Neural cell (in vitro differentiated cells): ENCODE data around the gene ADORA1. TPM values are rescaled to one million over a fixed set of nuclear protein-coding genes. Genes with fewer than 3 reads are reported as not detected.

Experiments used
- H2AFZ ChIP-seq: fragments of 200-600, 300-800 bp; sonication (generic), shearing (Covaris generic); 2 replicates; pipeline ENCODE4 v1.6.0; 2014; ENCODE audit warnings: low read depth, mild to moderate bottlenecking, antibody characterized with exemption, low read length, moderate library complexity
- H3F3A ChIP-seq: fragments of 200-600 bp; shearing (Covaris generic); 2 replicates; pipeline ENCODE4 v1.6.1; 2016; ENCODE audit warnings: mild to moderate bottlenecking, moderate library complexity, mixed read lengths, antibody characterized with exemption, low read length; ENCODE audit not compliant: insufficient read depth, poor library complexity, severe bottlenecking
- H3K27ac ChIP-seq: fragments of 200-600, 300-800 bp; sonication (generic), shearing (Covaris generic); 2 replicates; pipeline ENCODE4 v1.5.1; 2014; ENCODE audit warnings: mild to moderate bottlenecking, low read length, moderate library complexity
- H3K27me3 ChIP-seq: fragments of 300-800, 200-600 bp; sonication (generic), shearing (Covaris generic); 2 replicates; pipeline ENCODE4 v1.6.0; 2014; ENCODE audit warnings: mild to moderate bottlenecking, low read depth, low read length, moderate library complexity; ENCODE audit not compliant: insufficient read depth
- H3K36me3 ChIP-seq: fragments of 300-800, 200-600 bp; sonication (generic), shearing (Covaris generic); 2 replicates; pipeline ENCODE4 v1.5.1; 2014; ENCODE audit warnings: mild to moderate bottlenecking, antibody characterized with exemption, low read length, moderate library complexity; ENCODE audit not compliant: insufficient read depth
- H3K4me2 ChIP-seq: fragments of 300-800, 200-600 bp; sonication (generic), shearing (Covaris generic); 2 replicates; pipeline ENCODE4 v1.6.0; 2014; ENCODE audit warnings: mild to moderate bottlenecking, low read length
- H3K4me3 ChIP-seq: fragments of 300-800, 200-600 bp; sonication (generic), shearing (Covaris generic); 2 replicates; pipeline ENCODE4 v1.5.1; 2014; ENCODE audit warnings: mild to moderate bottlenecking, low read length, moderate library complexity
- H3K79me2 ChIP-seq: fragments of 200-600 bp; shearing (Covaris generic); replicated peaks from 2 replicates; pipeline ENCODE4 v1.6.0; 2014; ENCODE audit warnings: mild to moderate bottlenecking, low read length, moderate library complexity; ENCODE audit not compliant: insufficient read depth
- H3K9ac ChIP-seq: fragments of 300-800, 200-600 bp; sonication (generic), shearing (Covaris generic); 2 replicates; pipeline ENCODE4 v1.6.1; 2016; ENCODE audit warnings: mild to moderate bottlenecking, low read length, mixed read lengths
- H3K9me2 ChIP-seq: fragments of 200-600 bp; shearing (Covaris generic); 2 replicates; pipeline ENCODE4 v1.6.1; 2016; ENCODE audit warnings: mild to moderate bottlenecking, low read length, mixed read lengths; ENCODE audit not compliant: insufficient read depth
- H3K9me3 ChIP-seq: fragments of 200-600, 300-800 bp; sonication (generic), shearing (Covaris generic); 2 replicates; pipeline ENCODE4 v1.6.1; 2016; ENCODE audit warnings: mild to moderate bottlenecking, mixed run types, low read length, moderate library complexity, mixed read lengths
- H4K20me1 ChIP-seq: fragments of 200-600 bp; shearing (Covaris generic); 2 replicates; pipeline ENCODE4 v1.6.1; 2016; ENCODE audit warnings: mild to moderate bottlenecking, mixed run types; ENCODE audit not compliant: insufficient read depth
- EP300 ChIP-seq: fragments of 450-650 bp; conservative IDR thresholded peaks from 2 replicates; pipeline ENCODE4 v1.6.1; 2014; ENCODE audit warnings: antibody characterized with exemption, mild to moderate bottlenecking, moderate library complexity; ENCODE audit not compliant: poor library complexity, severe bottlenecking
- EZH2 ChIP-seq: fragments of 200-600, 300-800 bp; shearing (Covaris generic), sonication (generic); IDR thresholded peaks from 2 replicates; pipeline ENCODE4 v1.6.1; 2014; ENCODE audit warnings: antibody characterized with exemption, low read length, borderline replicate concordance, mild to moderate bottlenecking; ENCODE audit not compliant: insufficient read depth, poor library complexity, severe bottlenecking
- MXI1 ChIP-seq: fragments of 450-650 bp; conservative IDR thresholded peaks from 2 replicates; pipeline ENCODE4 v1.6.1; 2014; ENCODE audit warnings: antibody characterized with exemption, mild to moderate bottlenecking; ENCODE audit not compliant: poor library complexity, severe bottlenecking
- POLR2AphosphoS5 ChIP-seq: IDR thresholded peaks from 2 replicates; pipeline ENCODE4 v1.6.1; 2012
- RAD21 ChIP-seq: fragments of 450-650 bp; conservative IDR thresholded peaks from 2 replicates; pipeline ENCODE4 v1.6.1; 2014; ENCODE audit warnings: antibody characterized with exemption, mild to moderate bottlenecking, moderate library complexity
- SMC3 ChIP-seq: fragments of 450-650 bp; conservative IDR thresholded peaks from 2 replicates; pipeline ENCODE4 v1.6.1; 2014; ENCODE audit warnings: antibody characterized with exemption, mild to moderate bottlenecking, moderate library complexity; ENCODE audit not compliant: poor library complexity
- TAF1 ChIP-seq: IDR thresholded peaks from 2 replicates; pipeline ENCODE4 v1.6.1; 2012; ENCODE audit warnings: low read depth
- polyA plus RNA-seq: library from polyadenylated mRNA; depleted of rRNA; stranded (reverse); fragments of >200 nt; gene quantifications from 2 replicates; pipeline ENCODE4 v1.2.3, GENCODE V29; 2014
- TF ChIP-seq, protein P1 (sequence below): IDR thresholded peaks from 2 replicates; pipeline ENCODE4 v1.6.1; 2012; ENCODE audit warnings: borderline replicate concordance
- TF ChIP-seq, protein P2 (sequence below): fragments of 450-650 bp; IDR thresholded peaks from 2 replicates; pipeline ENCODE4 v1.5.1; 2014; ENCODE audit warnings: antibody characterized with exemption, mild to moderate bottlenecking, moderate library complexity; ENCODE audit not compliant: poor library complexity, severe bottlenecking

ADORA1 gene
- polyA plus RNA-seq, 1 donor from 2014 or later, result 7.2 TPM

DNA sequence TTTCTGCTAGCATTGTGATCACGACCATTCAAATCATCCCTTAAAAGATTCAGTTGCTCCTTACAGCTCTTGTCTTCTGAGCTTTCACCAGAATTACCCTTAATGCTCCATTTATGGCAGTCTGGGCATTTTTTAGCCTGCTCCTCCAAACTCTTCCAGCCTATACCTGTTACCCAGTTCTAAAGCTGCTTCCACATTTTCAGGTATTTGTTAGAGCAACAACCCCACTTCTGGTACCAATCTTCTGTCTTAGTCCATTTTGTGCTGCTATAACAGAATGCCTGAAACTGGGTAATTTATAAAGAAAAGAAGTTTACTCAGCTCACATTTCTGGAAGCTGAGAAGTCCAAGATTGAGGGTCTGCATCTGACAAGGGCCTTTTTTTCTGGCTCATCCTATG, 30.9 kb downstream of the ADORA1 start:
- Histone ChIP-seq H3K4me2 (no peak overlapping the region), H3K9me2 (no peaks in the 10 kb centered on the region), H3K4me3 (no peak overlapping the region), H2AFZ (no peak overlapping the region), H3K9ac (no peak overlapping the region), H3K79me2 (no peaks in the 10 kb centered on the region), H3F3A (no peaks in the 10 kb centered on the region), H3K27me3 (no peaks in the 10 kb centered on the region), H3K27ac (no peak overlapping the region), H3K9me3 (no peaks in the 10 kb centered on the region), H4K20me1 (no peaks in the 10 kb centered on the region), H3K36me3 (no peaks in the 10 kb centered on the region)
- TF ChIP-seq RAD21 (no peak), MXI1 (no peak), EZH2 (no peak), TAF1 (no peak), EP300 (no peak), POLR2AphosphoS5 (no peak), SMC3 (no peak)
- TF ChIP-seq, protein P1, sequence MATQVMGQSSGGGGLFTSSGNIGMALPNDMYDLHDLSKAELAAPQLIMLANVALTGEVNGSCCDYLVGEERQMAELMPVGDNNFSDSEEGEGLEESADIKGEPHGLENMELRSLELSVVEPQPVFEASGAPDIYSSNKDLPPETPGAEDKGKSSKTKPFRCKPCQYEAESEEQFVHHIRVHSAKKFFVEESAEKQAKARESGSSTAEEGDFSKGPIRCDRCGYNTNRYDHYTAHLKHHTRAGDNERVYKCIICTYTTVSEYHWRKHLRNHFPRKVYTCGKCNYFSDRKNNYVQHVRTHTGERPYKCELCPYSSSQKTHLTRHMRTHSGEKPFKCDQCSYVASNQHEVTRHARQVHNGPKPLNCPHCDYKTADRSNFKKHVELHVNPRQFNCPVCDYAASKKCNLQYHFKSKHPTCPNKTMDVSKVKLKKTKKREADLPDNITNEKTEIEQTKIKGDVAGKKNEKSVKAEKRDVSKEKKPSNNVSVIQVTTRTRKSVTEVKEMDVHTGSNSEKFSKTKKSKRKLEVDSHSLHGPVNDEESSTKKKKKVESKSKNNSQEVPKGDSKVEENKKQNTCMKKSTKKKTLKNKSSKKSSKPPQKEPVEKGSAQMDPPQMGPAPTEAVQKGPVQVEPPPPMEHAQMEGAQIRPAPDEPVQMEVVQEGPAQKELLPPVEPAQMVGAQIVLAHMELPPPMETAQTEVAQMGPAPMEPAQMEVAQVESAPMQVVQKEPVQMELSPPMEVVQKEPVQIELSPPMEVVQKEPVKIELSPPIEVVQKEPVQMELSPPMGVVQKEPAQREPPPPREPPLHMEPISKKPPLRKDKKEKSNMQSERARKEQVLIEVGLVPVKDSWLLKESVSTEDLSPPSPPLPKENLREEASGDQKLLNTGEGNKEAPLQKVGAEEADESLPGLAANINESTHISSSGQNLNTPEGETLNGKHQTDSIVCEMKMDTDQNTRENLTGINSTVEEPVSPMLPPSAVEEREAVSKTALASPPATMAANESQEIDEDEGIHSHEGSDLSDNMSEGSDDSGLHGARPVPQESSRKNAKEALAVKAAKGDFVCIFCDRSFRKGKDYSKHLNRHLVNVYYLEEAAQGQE, result no peak
- TF ChIP-seq, protein P2, sequence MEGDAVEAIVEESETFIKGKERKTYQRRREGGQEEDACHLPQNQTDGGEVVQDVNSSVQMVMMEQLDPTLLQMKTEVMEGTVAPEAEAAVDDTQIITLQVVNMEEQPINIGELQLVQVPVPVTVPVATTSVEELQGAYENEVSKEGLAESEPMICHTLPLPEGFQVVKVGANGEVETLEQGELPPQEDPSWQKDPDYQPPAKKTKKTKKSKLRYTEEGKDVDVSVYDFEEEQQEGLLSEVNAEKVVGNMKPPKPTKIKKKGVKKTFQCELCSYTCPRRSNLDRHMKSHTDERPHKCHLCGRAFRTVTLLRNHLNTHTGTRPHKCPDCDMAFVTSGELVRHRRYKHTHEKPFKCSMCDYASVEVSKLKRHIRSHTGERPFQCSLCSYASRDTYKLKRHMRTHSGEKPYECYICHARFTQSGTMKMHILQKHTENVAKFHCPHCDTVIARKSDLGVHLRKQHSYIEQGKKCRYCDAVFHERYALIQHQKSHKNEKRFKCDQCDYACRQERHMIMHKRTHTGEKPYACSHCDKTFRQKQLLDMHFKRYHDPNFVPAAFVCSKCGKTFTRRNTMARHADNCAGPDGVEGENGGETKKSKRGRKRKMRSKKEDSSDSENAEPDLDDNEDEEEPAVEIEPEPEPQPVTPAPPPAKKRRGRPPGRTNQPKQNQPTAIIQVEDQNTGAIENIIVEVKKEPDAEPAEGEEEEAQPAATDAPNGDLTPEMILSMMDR, result no peak

DNA sequence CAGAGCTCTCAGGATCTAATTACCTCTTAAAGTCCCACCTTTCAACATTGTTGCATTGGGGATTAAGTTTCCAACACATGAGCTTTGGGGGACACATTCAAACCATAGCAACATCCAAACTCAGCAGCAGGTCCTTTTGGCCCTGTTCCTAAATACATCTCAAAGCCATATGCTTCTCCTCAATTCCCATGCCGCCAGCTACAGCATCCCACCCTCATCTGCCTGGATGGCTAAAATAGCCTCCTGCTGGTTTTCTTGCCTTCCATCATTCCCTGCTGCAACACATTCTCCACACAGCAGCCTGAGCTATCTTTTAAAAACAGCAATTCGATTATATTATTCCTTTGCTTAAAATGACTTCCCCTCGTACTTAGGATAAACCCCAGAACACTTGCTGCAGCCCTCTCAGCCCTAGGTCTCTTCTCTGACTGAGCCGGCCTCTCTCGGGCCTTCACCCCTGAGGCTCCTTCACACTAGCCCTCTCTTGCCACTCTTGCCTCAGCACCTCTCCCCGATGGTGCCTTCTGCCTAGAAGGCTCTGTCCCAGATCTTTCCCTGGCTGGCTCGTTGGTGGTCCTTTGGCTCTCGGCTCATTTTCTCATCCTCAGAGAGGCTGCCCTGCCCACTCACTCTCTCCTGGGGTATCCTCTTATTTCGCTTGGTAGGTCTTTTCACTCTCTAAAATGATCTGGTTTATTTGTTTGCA, 31.6 kb downstream of the ADORA1 start:
- Histone ChIP-seq H3K9ac (no peak overlapping the region), H3K4me3 (no peak overlapping the region), H3F3A (no peaks in the 10 kb centered on the region), H3K36me3 (no peaks in the 10 kb centered on the region), H4K20me1 (no peaks in the 10 kb centered on the region), H3K79me2 (no peaks in the 10 kb centered on the region), H3K27me3 (no peaks in the 10 kb centered on the region), H3K4me2 (no peak overlapping the region), H3K9me3 (no peaks in the 10 kb centered on the region), H3K9me2 (no peaks in the 10 kb centered on the region), H2AFZ (no peak overlapping the region), H3K27ac (no peak overlapping the region)
- TF ChIP-seq SMC3 (no peak), TAF1 (no peak)
- TF ChIP-seq, protein P1, result no peak
